NCI-H2107 treated with DMSO at 0.1 percent for 48 hours (cell line): ENCODE results near the gene RAB6B.

Experiments used
- DNase-seq: peaks from one replicate; lab custom pipeline; 2025; ENCODE audit not compliant: unreplicated experiment; lab: John Stamatoyannopoulos, UW

The RAB6B gene

GRCh38 chr3:133896002-133896761, 500 bp upstream of the RAB6B start:
- DNase-seq = no peak

- no peak for DNase-seq
These were observed 1.1 kb downstream of the RAB6B start for GRCh38 chr3:133894353-133895207.

GRCh38 chr3:133893683-133894352, 1.9 kb downstream of the RAB6B start:
- no peak for DNase-seq

GRCh38 chr3:133892541-133893231, 3.0 kb downstream of the RAB6B start:
- no peak for DNase-seq

- no peak for DNase-seq
These were observed 3.9 kb downstream of the RAB6B start for GRCh38 chr3:133891662-133892378.

- DNase-seq = no peak
These were observed 4.6 kb downstream of the RAB6B start for GRCh38 chr3:133890972-133891644.

GRCh38 chr3:133890037-133890436, 5.6 kb downstream of the RAB6B start:
- DNase-seq = no peak

- no peak for DNase-seq
These were observed 6.8 kb downstream of the RAB6B start for GRCh38 chr3:133888726-133889340.

- DNase-seq = no peak
These were observed 7.6 kb downstream of the RAB6B start for GRCh38 chr3:133887803-133888703.

GRCh38 chr3:133887074-133887802, 8.4 kb downstream of the RAB6B start:
- no peak for DNase-seq

- DNase-seq = no peak
These were observed 9.5 kb downstream of the RAB6B start for GRCh38 chr3:133886031-133886722.

- no peak for DNase-seq
These were observed 10.6 kb downstream of the RAB6B start for GRCh38 chr3:133884887-133885711.

- DNase-seq = no peak
These were observed 11.4 kb downstream of the RAB6B start for GRCh38 chr3:133884054-133884886.

GRCh38 chr3:133883641-133884040, 12.0 kb downstream of the RAB6B start:
- no peak for DNase-seq

GRCh38 chr3:133882986-133883586, 12.6 kb downstream of the RAB6B start:
- DNase-seq = no peak
